ENCODE results near the gene PCCA. TPM values are rescaled to one million over a fixed set of nuclear protein-coding genes. Genes with fewer than 3 reads are reported as not detected.

Gene PCCA
- total RNA-seq, 1 donor from 2014 or later: 15.3 TPM

Other genes with a start within 250 kb of the PCCA start
- gene ZIC5, start 117.3 kb upstream of the PCCA start, total RNA-seq: not detected in 2 replicates
- not detected in 2 replicates for gene ZIC2, start 107.3 kb upstream of the PCCA start, total RNA-seq